HepG2 (cell line): ENCODE data around the gene TECTB.

ENCODE experiments used
- CBX2 ChIP-seq, 2 experiments: fragments of 200-600 bp in 1 of 2; sonication (generic); formaldehyde crosslinking in 1 of 2; IDR thresholded peaks; 2 replicates each; pipeline versions ENCODE4 v1.7.0 to v1.8.1; 2018 to 2022; ENCODE audit warnings: low read depth in 2 of 2, low read length in 1 of 2, mild to moderate bottlenecking in 1 of 2, missing genetic modification reagents in 1 of 2
- CEBPG ChIP-seq: IDR thresholded peaks from 2 replicates; pipeline ENCODE4 v1.6.1; 2016
- DPF2 ChIP-seq: sonication (generic); formaldehyde crosslinking; IDR thresholded peaks from 2 replicates; pipeline ENCODE4 v1.4.0; 2020; ENCODE audit warnings: mild to moderate bottlenecking, low read depth, missing genetic modification reagents, borderline replicate concordance
- EP300 ChIP-seq, 3 experiments: sonication (generic) in 1 of 3; formaldehyde crosslinking in 1 of 3; IDR thresholded peaks; 2 replicates each; pipeline versions ENCODE4 v1.5.1 to v1.6.1; 2011 to 2020; ENCODE audit warnings: low read depth in 2 of 3, low read length in 2 of 3, borderline replicate concordance in 1 of 3, improper control_type of control experiment in 1 of 3, mild to moderate bottlenecking in 1 of 3, missing genetic modification reagents in 1 of 3, moderate library complexity in 1 of 3
- ESRRA ChIP-seq: sonication (generic); formaldehyde crosslinking; IDR thresholded peaks from 2 replicates; pipeline ENCODE4 v1.5.1; 2020; ENCODE audit warnings: mild to moderate bottlenecking, low read depth, missing genetic modification reagents
- EZH2 ChIP-seq: conservative IDR thresholded peaks from 2 replicates; pipeline ENCODE4 v1.6.1; 2012; ENCODE audit warnings: mild to moderate bottlenecking, low read depth, low read length, moderate library complexity
- FOXM1 ChIP-seq: sonication (generic); formaldehyde crosslinking; IDR thresholded peaks from 2 replicates; pipeline ENCODE4 v1.5.0; 2020; ENCODE audit warnings: missing genetic modification reagents
- GABPA ChIP-seq, 2 experiments: IDR thresholded peaks; 2 replicates each; pipeline ENCODE4 v1.6.1; 2011 to 2016; ENCODE audit warnings: low read depth in 2 of 2, low read length in 1 of 2, missing biosample characterization in 1 of 2, missing genetic modification characterization in 1 of 2
- HOXA7 ChIP-seq: sonication (generic); formaldehyde crosslinking; IDR thresholded peaks from 2 replicates; pipeline ENCODE4 v1.8.1; 2022; ENCODE audit warnings: mild to moderate bottlenecking, missing genetic modification reagents, moderate library complexity
- POLR2A ChIP-seq, 2 experiments: IDR thresholded peaks; 2 replicates each; pipeline ENCODE4 v1.6.1; 2011; ENCODE audit warnings: low read depth in 2 of 2, low read length in 2 of 2, mild to moderate bottlenecking in 1 of 2, moderate library complexity in 1 of 2; ENCODE audit not compliant: insufficient read depth in 1 of 2
- RORA ChIP-seq: sonication (generic); formaldehyde crosslinking; IDR thresholded peaks from 2 replicates; pipeline ENCODE4 v1.5.0; 2020; ENCODE audit warnings: mild to moderate bottlenecking, missing genetic modification reagents, moderate library complexity
- ZNF34 ChIP-seq: sonication (generic); formaldehyde crosslinking; IDR thresholded peaks from 2 replicates; pipeline ENCODE4 v1.4.0; 2020; ENCODE audit warnings: mild to moderate bottlenecking, missing genetic modification reagents, borderline replicate concordance

DNA sequence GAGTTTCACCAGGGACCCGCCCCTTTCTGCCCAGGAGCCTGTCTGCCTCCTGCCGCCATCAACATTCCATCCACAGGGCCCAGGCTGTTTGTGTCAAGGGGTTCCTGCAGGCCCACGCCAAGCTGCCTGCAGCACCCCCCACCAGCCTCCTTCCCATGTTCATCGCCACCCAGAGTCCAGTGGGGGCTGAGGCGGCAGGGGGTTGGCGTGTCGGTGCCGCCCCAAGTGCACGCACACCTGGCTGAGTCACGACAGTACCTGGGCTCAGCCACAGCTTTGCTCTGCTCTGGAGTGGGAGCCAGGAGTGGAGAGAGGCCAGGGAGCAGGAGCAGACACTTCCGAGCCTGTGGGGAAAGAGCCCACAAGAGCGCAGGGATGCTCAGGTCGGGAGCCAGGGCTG lies 42.8 kb upstream of the TECTB start:
- TF ChIP-seq CBX2 (IDR thresholded peaks at IDR 0.05; ENCODE audit: low read depth, low read length) (no peak), CBX2 (CRISPR knock-in tag; IDR thresholded peaks at IDR 0.05; ENCODE audit: low read depth) (no peak), DPF2 (CRISPR knock-in tag) (no peak), ESRRA (no peak), FOXM1 (no peak), POLR2A (IDR thresholded peaks at IDR 0.05; ENCODE audit: insufficient read depth in 1 of 2, low read depth in 2 of 2, low read length in 2 of 2) (no peak), EP300 (IDR thresholded peaks at IDR 0.05; ENCODE audit: low read depth in 2 of 2, low read length in 2 of 2) (no peak), EP300 (CRISPR knock-in tag; IDR thresholded peaks at IDR 0.05; ENCODE audit: borderline replicate concordance) (no peak), GABPA (IDR thresholded peaks at IDR 0.05; ENCODE audit: low read depth, low read length) (no peak), GABPA (CRISPR knock-in tag; IDR thresholded peaks at IDR 0.05; ENCODE audit: low read depth) (no peak), EZH2 (no peak), CEBPG (CRISPR knock-in tag) (no peak), ZNF34 (CRISPR knock-in tag) (no peak), RORA (CRISPR knock-in tag) (no peak), HOXA7 (CRISPR knock-in tag) (no peak)
